ENCODE results near the gene NRCAM.

The NRCAM gene

GRCh38 chr7:108234971-108235450 lies 221.2 kb downstream of the NRCAM start:
- no peak for TF ChIP-seq CTCF (IDR thresholded peaks at IDR 0.05; ENCODE audit: low read depth, low read length)
- no peak for DNase-seq (ENCODE audit: extremely low read depth, low read depth)

- TF ChIP-seq CTCF (IDR thresholded peaks at IDR 0.05; ENCODE audit: low read depth, low read length) = no peak
- DNase-seq (ENCODE audit: extremely low read depth, low read depth) = no peak
Measured at GRCh38 chr7:108234281-108234680, 222.0 kb downstream of the NRCAM start.

- no peak for TF ChIP-seq CTCF (IDR thresholded peaks at IDR 0.05; ENCODE audit: low read depth, low read length)
- DNase-seq (ENCODE audit: extremely low read depth, low read depth) = no peak
Measured at GRCh38 chr7:108232076-108232475, 224.2 kb downstream of the NRCAM start.

GRCh38 chr7:108231221-108231620 lies 225.0 kb downstream of the NRCAM start:
- DNase-seq (ENCODE audit: extremely low read depth, low read depth) = no peak
- TF ChIP-seq CTCF (IDR thresholded peaks at IDR 0.05; ENCODE audit: low read depth, low read length) = no peak

- TF ChIP-seq CTCF (IDR thresholded peaks at IDR 0.05; ENCODE audit: low read depth, low read length) = no peak
- no peak for DNase-seq (ENCODE audit: extremely low read depth, low read depth)
Measured at GRCh38 chr7:108227366-108227765, 228.9 kb downstream of the NRCAM start.

- no peak for TF ChIP-seq CTCF (IDR thresholded peaks at IDR 0.05; ENCODE audit: low read depth, low read length)
- DNase-seq (ENCODE audit: extremely low read depth, low read depth) = no peak
Measured at GRCh38 chr7:108226816-108227299, 229.4 kb downstream of the NRCAM start.

- no peak for DNase-seq (ENCODE audit: extremely low read depth, low read depth)
- no peak for TF ChIP-seq CTCF (IDR thresholded peaks at IDR 0.05; ENCODE audit: low read depth, low read length)
Measured at GRCh38 chr7:108225531-108226181, 230.6 kb downstream of the NRCAM start.

All from AG09319 (cell line).